Activated naive CD8-positive, alpha-beta T cell (primary cell): ENCODE results near the gene OR4N2.
"Not testable (repeated sequence)": the region's sequence is repeated elsewhere in the genome, so short reads cannot be mapped to it uniquely, and the experiment has no call there.

ENCODE experiments used
- H3K27ac Mint-ChIP-seq: one replicate; pipeline ENCODE4 v1.8.0; 2021; ENCODE audit warnings: mixed read lengths
- H3K27me3 Mint-ChIP-seq: one replicate; pipeline ENCODE4 v1.8.0; 2021; ENCODE audit warnings: mixed read lengths
- H3K36me3 Mint-ChIP-seq: one replicate; pipeline ENCODE4 v1.8.0; 2021; ENCODE audit warnings: mixed read lengths
- H3K4me1 Mint-ChIP-seq: one replicate; pipeline ENCODE4 v1.8.0; 2021; ENCODE audit warnings: low read depth, mixed read lengths
- H3K4me3 Mint-ChIP-seq: one replicate; pipeline ENCODE4 v1.8.0; 2021; ENCODE audit warnings: mild to moderate bottlenecking, mixed read lengths
- H3K9me3 Mint-ChIP-seq: one replicate; pipeline ENCODE4 v1.8.0; 2021; ENCODE audit warnings: low read depth, mixed read lengths

The OR4N2 gene

DNA sequence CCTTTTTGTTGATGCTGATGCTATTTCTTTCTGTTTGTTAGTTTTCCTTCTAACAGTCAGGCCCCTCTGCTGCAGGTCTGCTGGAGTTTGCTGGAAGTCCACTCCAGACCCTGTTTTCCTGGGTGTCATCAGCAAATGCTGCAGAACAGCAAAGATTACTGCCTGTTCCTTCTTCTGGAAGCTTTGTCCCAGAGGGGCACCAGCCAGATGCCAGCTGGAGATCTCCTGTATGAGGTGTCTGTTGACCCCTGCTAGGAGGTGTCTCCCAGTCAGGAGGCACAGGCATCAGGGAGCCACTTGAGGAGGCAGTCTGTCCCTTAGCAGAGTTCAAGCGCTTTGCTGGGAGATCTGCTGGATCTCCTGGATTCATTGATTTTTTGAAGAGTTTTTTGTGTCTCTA lies 16.3 kb downstream of the OR4N2 start:
- H3K36me3 Mint-ChIP-seq, H3K27me3 Mint-ChIP-seq, H3K9me3 Mint-ChIP-seq, H3K4me3 Mint-ChIP-seq, H3K27ac Mint-ChIP-seq, H3K4me1 Mint-ChIP-seq: not testable (repeated sequence)

DNA sequence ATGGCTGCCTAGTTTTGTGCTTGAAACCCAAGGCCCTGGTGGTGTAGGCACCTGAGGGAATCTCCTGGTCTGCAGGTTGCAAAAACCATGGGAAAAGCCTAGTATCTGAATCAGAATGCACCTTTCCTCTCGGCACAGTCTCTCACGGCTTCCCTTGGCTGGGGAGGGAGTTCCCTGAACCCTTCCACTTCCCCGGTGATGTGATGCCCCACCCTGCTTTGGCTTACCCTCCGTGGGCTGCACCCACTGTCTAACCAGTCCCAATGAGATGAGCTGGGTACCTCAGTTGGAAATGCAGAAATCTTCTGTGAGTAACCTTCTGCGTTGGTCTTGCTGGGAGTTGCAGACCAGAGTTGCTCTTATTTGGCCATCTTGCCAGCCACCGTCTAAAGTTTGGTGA lies 17.4 kb downstream of the OR4N2 start:
- H3K4me1 Mint-ChIP-seq, H3K27me3 Mint-ChIP-seq, H3K9me3 Mint-ChIP-seq, H3K27ac Mint-ChIP-seq, H3K36me3 Mint-ChIP-seq, H3K4me3 Mint-ChIP-seq: not testable (repeated sequence)

DNA sequence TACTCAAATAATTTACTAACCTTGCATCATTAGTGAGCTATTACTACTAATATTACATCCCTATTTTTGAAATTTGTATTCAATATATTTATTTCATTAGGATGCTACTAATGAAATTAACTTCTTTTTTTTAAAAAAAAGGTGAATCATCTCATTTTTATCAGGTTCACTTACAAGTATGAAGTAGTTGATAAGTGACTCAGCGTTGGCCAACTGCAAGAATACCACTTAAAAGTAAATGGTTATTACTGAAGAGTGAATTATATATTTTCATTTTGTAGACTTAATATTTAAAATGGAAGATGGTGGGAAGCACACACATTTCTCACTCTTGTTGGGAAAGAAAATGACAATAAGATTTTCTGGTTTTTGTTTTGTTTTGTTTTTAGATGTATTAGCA lies 19.6 kb downstream of the OR4N2 start:
- H3K9me3 Mint-ChIP-seq = peaks cover 4% of the 10 kb centered on the region
- H3K27me3 Mint-ChIP-seq = no peaks in the 10 kb centered on the region
- no peak overlapping the region for H3K27ac Mint-ChIP-seq
- no peaks in the 10 kb centered on the region for H3K4me1 Mint-ChIP-seq
- no peak overlapping the region for H3K4me3 Mint-ChIP-seq
- H3K36me3 Mint-ChIP-seq = no peaks in the 10 kb centered on the region

DNA sequence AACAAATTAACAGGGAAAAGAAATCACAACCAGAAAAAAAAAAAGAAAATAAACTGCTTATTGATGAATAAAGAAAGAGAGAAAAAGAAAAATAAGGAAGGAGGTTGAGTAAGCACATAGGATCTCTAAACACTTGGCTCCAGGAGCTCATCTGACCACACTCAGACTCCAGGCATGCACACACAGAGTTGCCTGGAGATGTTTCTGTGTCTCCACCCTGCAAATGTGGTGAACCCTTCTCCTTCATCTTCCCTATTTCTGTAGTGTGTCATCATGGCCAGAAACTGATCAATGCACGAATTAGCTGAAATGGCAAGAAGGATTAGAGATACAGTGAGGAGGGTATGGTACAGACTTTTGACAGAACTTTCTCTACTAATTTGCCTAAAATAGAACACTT lies 20.2 kb downstream of the OR4N2 start:
- no peak overlapping the region for H3K27ac Mint-ChIP-seq
- H3K27me3 Mint-ChIP-seq = no peaks in the 10 kb centered on the region
- no peaks in the 10 kb centered on the region for H3K36me3 Mint-ChIP-seq
- peaks cover 4% of the 10 kb centered on the region for H3K9me3 Mint-ChIP-seq
- H3K4me1 Mint-ChIP-seq = no peaks in the 10 kb centered on the region
- H3K4me3 Mint-ChIP-seq = no peak overlapping the region

DNA sequence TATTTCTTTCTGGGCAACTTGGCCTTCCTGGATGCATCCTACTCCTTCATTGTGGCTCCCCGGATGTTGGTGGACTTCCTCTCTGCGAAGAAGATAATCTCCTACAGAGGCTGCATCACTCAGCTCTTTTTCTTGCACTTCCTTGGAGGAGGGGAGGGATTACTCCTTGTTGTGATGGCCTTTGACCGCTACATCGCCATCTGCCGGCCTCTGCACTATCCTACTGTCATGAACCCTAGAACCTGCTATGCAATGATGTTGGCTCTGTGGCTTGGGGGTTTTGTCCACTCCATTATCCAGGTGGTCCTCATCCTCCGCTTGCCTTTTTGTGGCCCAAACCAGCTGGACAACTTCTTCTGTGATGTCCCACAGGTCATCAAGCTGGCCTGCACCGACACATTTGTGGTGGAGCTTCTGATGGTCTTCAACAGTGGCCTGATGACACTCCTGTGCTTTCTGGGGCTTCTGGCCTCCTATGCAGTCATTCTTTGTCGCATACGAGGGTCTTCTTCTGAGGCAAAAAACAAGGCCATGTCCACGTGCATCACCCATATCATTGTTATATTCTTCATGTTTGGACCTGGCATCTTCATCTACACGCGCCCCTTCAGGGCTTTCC lies 24.2 kb downstream of the OR4N2 start:
- H3K27me3 Mint-ChIP-seq, H3K27ac Mint-ChIP-seq, H3K36me3 Mint-ChIP-seq, H3K4me1 Mint-ChIP-seq, H3K4me3 Mint-ChIP-seq, H3K9me3 Mint-ChIP-seq: not testable (repeated sequence)

DNA sequence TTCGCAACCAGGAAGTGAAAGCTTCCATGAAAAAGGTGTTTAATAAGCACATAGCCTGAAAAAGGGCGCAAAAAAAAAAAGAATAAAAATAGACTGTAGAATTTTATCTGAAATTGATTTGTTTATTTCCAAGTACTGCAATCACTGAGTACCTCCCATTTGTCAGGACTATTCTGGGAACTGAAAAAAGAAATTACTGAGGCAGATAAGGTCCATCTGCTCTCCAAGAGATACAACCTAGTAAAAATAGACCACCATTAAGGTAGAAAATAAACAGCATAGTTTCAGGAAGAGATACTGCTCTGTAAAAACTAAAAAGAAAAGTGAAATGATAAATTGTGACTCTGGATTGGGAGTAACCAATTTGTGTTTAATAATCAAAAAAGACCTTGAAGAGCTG lies 24.7 kb downstream of the OR4N2 start:
- no peaks in the 10 kb centered on the region for H3K36me3 Mint-ChIP-seq
- no peak overlapping the region for H3K27ac Mint-ChIP-seq
- no peaks in the 10 kb centered on the region for H3K4me1 Mint-ChIP-seq
- H3K27me3 Mint-ChIP-seq = no peaks in the 10 kb centered on the region
- H3K9me3 Mint-ChIP-seq = peaks cover 4% of the 10 kb centered on the region
- no peak overlapping the region for H3K4me3 Mint-ChIP-seq

DNA sequence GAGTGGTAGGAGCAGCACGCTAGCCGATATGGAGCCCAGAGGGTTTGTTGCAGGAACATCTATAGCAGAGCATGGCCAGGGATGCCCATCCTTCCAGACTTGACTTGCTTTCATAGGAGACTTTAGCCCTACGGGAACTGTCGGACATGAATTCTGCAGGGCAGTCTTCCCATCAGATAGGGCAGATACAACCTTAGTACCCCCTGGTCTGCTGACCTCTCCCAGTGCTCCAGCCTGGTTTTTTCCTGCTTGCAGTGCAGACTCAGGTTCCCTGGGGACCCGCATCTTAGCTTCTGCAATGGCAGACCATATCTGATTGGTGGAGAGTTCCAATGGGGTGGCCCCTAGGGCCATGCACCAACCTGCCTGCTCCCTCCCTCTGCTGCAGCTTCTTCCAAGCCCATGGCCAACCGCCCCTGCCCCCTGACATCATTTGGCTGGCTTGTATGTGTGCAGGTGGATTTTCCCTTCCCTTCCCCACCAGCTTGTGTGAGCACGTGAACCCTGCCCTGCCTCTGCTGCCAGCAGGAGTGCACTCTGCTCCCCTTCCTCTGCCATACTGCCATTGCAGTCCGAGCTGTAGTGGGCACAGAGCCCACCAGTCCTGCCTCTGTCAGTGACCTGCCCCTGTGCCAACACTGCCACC lies 30.8 kb downstream of the OR4N2 start:
- not testable (repeated sequence) for H3K9me3 Mint-ChIP-seq, H3K4me3 Mint-ChIP-seq, H3K27ac Mint-ChIP-seq, H3K36me3 Mint-ChIP-seq, H3K4me1 Mint-ChIP-seq, H3K27me3 Mint-ChIP-seq

DNA sequence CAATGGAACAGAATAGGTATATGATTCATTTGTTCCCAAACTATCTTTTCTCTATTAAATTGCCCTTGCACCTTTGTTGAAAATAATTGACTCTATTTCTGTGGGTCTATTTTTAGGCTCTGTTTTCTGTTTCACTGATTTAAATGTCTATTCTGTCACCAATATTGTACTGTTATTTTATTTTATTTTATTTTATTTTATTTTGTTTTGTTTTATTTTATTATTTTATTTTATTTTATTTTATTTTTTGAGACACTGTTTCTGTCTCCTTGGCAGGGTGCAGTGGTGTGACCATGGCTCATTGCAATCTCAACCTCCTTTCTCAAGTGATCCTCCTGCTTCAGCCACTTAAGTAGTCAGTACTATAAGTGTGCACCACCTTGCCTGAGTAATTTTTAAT lies 34.9 kb downstream of the OR4N2 start:
- peaks cover under 1% of the 10 kb centered on the region for H3K27me3 Mint-ChIP-seq

DNA sequence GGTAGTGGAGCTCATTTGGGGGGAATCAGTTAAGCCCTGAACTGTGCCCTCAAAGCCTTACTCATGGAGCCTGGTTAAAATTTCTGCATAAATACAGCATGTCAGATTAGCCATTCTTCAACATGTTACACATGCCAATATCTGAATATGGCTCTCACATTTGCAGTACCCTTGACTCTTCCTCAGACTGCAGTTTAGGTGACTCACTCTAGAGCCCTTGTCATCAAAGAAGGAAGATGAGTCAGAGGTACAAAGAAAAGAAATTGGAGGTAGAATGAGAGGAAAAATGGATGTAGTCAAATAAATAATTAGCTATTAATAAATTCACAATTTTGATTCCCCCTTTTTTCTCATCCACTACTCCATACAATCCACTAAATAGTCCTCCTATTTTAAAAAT lies 47.8 kb downstream of the OR4N2 start:
- H3K9me3 Mint-ChIP-seq = peaks cover 8% of the 10 kb centered on the region
- peaks cover 4% of the 10 kb centered on the region for H3K27me3 Mint-ChIP-seq
- peaks cover 2% of the 10 kb centered on the region for H3K36me3 Mint-ChIP-seq
- H3K27ac Mint-ChIP-seq = no peak overlapping the region
- no peak overlapping the region for H3K4me3 Mint-ChIP-seq
- no peaks in the 10 kb centered on the region for H3K4me1 Mint-ChIP-seq

More for the DNA sequence above, 34.9 kb downstream of the OR4N2 start:
- Mint-ChIP-seq H3K4me1 (no peaks in the 10 kb centered on the region), H3K36me3 (no peaks in the 10 kb centered on the region), H3K27ac (no peak overlapping the region), H3K9me3 (no peaks in the 10 kb centered on the region), H3K4me3 (no peak overlapping the region)

DNA sequence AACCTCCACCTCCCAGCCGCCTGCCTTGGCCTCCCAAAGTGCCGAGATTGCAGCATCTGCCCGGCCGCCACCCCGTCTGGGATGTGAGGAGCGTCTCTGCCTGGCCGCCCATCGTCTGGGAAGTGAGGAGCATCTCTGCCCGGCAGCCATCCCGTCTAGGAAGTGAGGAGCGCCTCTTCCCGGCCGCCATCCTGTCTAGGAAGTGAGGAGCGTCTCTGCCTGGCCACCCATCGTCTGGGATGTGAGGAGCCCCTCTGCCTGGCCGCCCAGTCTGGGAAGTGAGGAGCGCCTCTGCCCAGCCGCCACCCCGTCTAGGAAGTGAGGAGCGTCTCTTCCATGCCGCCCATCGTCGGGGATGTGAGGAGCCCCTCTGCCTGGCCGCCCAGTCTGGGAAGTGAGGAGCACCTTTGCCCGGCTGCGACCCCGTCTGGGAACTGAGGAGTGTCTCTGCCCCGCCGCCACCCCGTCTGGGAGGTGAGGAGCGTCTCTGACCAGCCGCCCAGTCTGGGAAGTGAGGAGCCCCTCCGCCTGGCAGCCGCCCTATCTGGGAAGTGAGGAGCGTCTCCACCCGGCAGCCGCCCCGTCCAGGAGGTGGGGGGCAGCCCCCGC lies 62.6 kb downstream of the OR4N2 start:
- not testable (repeated sequence) for H3K4me1 Mint-ChIP-seq, H3K36me3 Mint-ChIP-seq, H3K27me3 Mint-ChIP-seq, H3K27ac Mint-ChIP-seq, H3K9me3 Mint-ChIP-seq, H3K4me3 Mint-ChIP-seq

DNA sequence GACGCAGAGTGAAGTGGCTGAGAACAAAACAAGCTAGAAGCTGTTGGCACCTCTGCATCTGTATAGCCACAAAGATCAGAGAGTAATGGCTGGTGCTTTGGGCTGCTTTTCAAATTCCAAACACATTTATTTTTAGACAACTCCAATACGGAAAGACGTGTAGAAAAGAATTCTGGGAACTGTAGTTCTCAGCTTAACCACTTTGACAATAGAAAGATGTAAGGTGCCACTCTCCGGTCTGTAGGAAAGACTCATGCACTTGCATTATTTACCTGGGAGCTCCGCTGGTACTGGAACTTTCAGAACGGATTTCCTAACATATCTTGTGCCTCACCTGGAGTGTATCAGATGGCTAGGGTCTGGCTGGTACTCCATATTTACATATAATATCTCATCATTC lies 69.6 kb downstream of the OR4N2 start:
- Mint-ChIP-seq H3K9me3 (no peaks in the 10 kb centered on the region), H3K4me1 (no peaks in the 10 kb centered on the region), H3K36me3 (no peaks in the 10 kb centered on the region), H3K27me3 (no peaks in the 10 kb centered on the region), H3K4me3 (no peak overlapping the region), H3K27ac (no peak overlapping the region)

DNA sequence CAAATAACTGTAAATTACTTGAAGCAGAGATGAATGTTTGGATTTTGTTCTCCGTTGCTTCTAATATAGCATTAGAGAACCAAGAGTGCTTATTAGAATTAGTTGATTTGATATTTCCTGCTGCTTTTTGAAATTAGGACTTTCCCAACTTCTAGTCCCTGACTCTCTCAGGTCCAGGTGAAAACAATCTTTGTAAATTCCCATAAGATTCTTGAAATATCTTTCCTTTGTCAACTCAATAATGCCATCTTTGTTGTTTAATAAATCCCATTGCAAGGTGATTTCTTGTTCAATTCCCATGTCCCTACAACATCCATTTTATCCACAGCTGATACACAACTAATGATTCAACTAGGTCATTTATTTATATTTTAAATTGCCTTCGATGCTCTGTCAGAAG lies 71.3 kb downstream of the OR4N2 start, which contains the start of gene OR4K2:
Gene OR4K2 (plus strand): TSS at position 301 of the 400 bp plus-strand sequence. CDS start 1,126 bp downstream, outside the sequence.
- Mint-ChIP-seq H3K27ac (no peak within 1 kb of the TSS), H3K9me3 (no peaks in the 10 kb centered on the region), H3K4me1 (no peaks in the 10 kb centered on the region), H3K36me3 (no peaks in the 10 kb centered on the region), H3K27me3 (no peaks in the 10 kb centered on the region), H3K4me3 (no peak within 1 kb of the TSS)

DNA sequence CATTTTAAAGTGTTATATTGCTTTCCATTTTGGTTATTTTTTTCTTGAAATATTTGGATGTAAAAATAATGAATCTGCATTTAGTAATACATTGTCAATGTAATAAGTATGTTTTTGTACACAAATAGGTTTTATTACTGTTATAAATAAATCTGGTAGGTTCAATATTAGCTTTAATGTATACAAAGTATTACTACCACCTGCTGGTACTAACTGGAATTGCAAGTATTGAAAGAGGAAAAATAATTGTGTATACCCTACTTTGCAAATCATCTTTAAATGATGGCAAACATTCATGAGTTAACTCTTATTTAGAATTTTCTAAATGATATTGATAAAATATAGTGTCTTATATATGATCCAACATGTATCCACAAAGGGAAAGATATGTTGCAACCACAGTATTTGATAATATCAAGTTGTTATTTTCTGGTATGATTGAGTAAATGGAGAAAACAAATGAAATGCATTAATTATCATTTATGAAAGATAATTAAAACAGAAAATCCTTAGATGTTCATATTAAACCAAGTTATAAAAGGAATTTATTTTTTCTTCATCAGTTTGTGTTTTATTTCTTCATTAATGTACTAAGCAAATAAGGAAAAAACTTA lies 74.6 kb downstream of the OR4N2 start:
- Mint-ChIP-seq H3K4me3 (no peak overlapping the region), H3K36me3 (no peaks in the 10 kb centered on the region), H3K27ac (no peak overlapping the region), H3K4me1 (no peaks in the 10 kb centered on the region), H3K27me3 (no peaks in the 10 kb centered on the region), H3K9me3 (no peaks in the 10 kb centered on the region)
